Transverse colon (tissue), 4 donors: Measurements from ENCODE around the gene SESN1. TPM values are rescaled to one million over a fixed set of nuclear protein-coding genes. Genes with fewer than 3 reads are reported as not detected.

Experiments
- DNase-seq: peaks from one replicate; pipeline ENCODE4 v3.0.0-alpha.2; 2019
- H3K27ac ChIP-seq, 4 donors: fragments of 200-600 bp; sonication (generic); 2 replicates each; pipeline ENCODE4 v1.5.1; 2016 to 2018; ENCODE audit warnings: inconsistent platforms in 4 of 4
- H3K27me3 ChIP-seq: fragments of 200-600 bp; sonication (generic); 2 replicates; pipeline ENCODE4 v1.5.1; 2017; ENCODE audit warnings: inconsistent platforms
- H3K36me3 ChIP-seq, 4 donors: fragments of 200-600 bp; sonication (generic); 2 replicates each; pipeline ENCODE4 v1.5.1; 2017 to 2019; ENCODE audit warnings: inconsistent platforms in 4 of 4
- H3K4me1 ChIP-seq, 4 donors: fragments of 200-600 bp; sonication (generic); 2 replicates each; pipeline ENCODE4 v1.5.1; 2017 to 2020; ENCODE audit warnings: inconsistent platforms in 4 of 4
- H3K4me3 ChIP-seq, 4 donors: fragments of 200-600 bp; sonication (generic); 1 replicate in 1 of 4; 2 replicates in 3 of 4; pipeline versions ENCODE4 v1.5.1 to v1.6.1; 2017 to 2019; ENCODE audit warnings: inconsistent platforms in 4 of 4
- H3K9me3 ChIP-seq, 2 donors: fragments of 200-600 bp; sonication (generic); 2 replicates each; pipeline ENCODE4 v1.5.1; 2017 to 2019; ENCODE audit warnings: inconsistent platforms in 2 of 2
- CTCF ChIP-seq, 5 experiments: fragments of 200-600 bp in 3 of 5; fragments of 450-650 bp in 2 of 5; sonication (generic) in 3 of 5; IDR thresholded peaks; 1 replicate in 2 of 5; 2 replicates in 3 of 5; pipeline ENCODE4 v1.5.1; 2016 to 2017; ENCODE audit warnings: antibody characterized with exemption in 5 of 5, inconsistent platforms in 3 of 5, mild to moderate bottlenecking in 2 of 5, moderate library complexity in 1 of 5
- EP300 ChIP-seq: sonication (generic); formaldehyde crosslinking; IDR thresholded peaks from one replicate; pipeline ENCODE4 v1.6.1; 2017; ENCODE audit warnings: antibody characterized with exemption, low read depth
- POLR2A ChIP-seq: fragments of 450-650 bp; IDR thresholded peaks from one replicate; pipeline ENCODE4 v1.6.1; 2016; ENCODE audit warnings: antibody characterized with exemption, mild to moderate bottlenecking, moderate library complexity
- POLR2AphosphoS5 ChIP-seq, 3 donors: sonication (generic); formaldehyde crosslinking; IDR thresholded peaks; one replicate each; pipeline ENCODE4 v1.6.1; 2016; ENCODE audit warnings: antibody characterized with exemption in 3 of 3
- WGBS, 2 donors: methylation state at CpG; one replicate each; pipeline ENCODE4 v1.1.5; 2018; ENCODE audit warnings: low coverage in 1 of 2; 5-methylcytosine and 5-hydroxymethylcytosine counted together
- in situ Hi-C, 4 donors: fragments of 200-750 bp; cut with MboI; loops; one replicate each; pipeline versions ENCODE4 v1.15.0 to v1.15.1; 2017; ENCODE audit warnings: low sequenced_read_pairs in 3 of 4, low pct_ligation_motif_present in 1 of 4, low pct_unique_long_range_greater_than_20kb in 1 of 4
- intact Hi-C: fragments of 100-400 bp; cut with DNase I; formaldehyde crosslinking; loops from one replicate; pipeline ENCODE4 v1.15.1; 2023; ENCODE audit warnings: low total_unique reads
- total RNA-seq, 4 donors: library from RNA; depleted of rRNA; stranded (reverse); fragments of >200 nt; gene quantifications; one replicate each; pipeline ENCODE4 v1.1.0, GENCODE V29; 2016

Gene SESN1
- total RNA-seq, 4 donors from 2014 or later = 43.1 to 73.4 (median 48.7) TPM

- no peaks in the 10 kb centered on the region for H3K36me3 ChIP-seq
- intact Hi-C loops (no loop called here), in situ Hi-C loops (loop anchor here in 2 of 4 donors (25.0 kb wide), 2 partner anchors 147 to 222 kb away; partner anchors contain the start of gene ARMC2 (in 1 of the 2))
- TF ChIP-seq POLR2A (no peak), POLR2AphosphoS5 (IDR thresholded peaks at IDR 0.05) (peak in 1 of 3 donors; percentile 28), EP300 (no peak), CTCF (IDR thresholded peaks at IDR 0.05) (no peak)
- no peak for DNase-seq
- no peak overlapping the region for H3K4me3 ChIP-seq
- peak overlapping the region; percentile 14 to 61 (median 41) for H3K27ac ChIP-seq
- peaks cover 14 to 36% (median 30%) of the 10 kb centered on the region in 4 donors for H3K4me1 ChIP-seq
- no peaks in the 10 kb centered on the region for H3K9me3 ChIP-seq
- WGBS, 2 donors = 55 to 65% methylated on average over 3 of the region's 3 CpGs
- H3K27me3 ChIP-seq = no peaks in the 10 kb centered on the region
Measured at GRCh38 chr6:109059153-109059552, 35.5 kb downstream of the SESN1 start.

GRCh38 chr6:109058620-109059019 is 36.0 kb downstream of the SESN1 start:
- H3K4me3 ChIP-seq = no peak overlapping the region
- 40 to 55% methylated on average over 2 of the region's 2 CpGs for WGBS, 2 donors
- H3K4me1 ChIP-seq = peaks cover 14 to 36% (median 30%) of the 10 kb centered on the region in 4 donors
- intact Hi-C loops (no loop called here), in situ Hi-C loops (loop anchor here in 2 of 4 donors (25.0 kb wide), 2 partner anchors 146 to 221 kb away; partner anchors contain the start of gene ARMC2 (in 1 of the 2))
- H3K27ac ChIP-seq = peak overlapping the region in 2 of 4 donors; percentile 58 to 61
- DNase-seq = no peak
- H3K9me3 ChIP-seq = no peaks in the 10 kb centered on the region
- H3K27me3 ChIP-seq = no peaks in the 10 kb centered on the region
- TF ChIP-seq CTCF (IDR thresholded peaks at IDR 0.05) = no peak
- no peak for TF ChIP-seq POLR2AphosphoS5 (IDR thresholded peaks at IDR 0.05)
- H3K36me3 ChIP-seq = no peaks in the 10 kb centered on the region

GRCh38 chr6:109056661-109057060 is 38.0 kb downstream of the SESN1 start:
- intact Hi-C loops = no loop called here
- in situ Hi-C loops = loop anchor here in 2 of 4 donors (25.0 kb wide), 2 partner anchors 144 to 219 kb away; partner anchors contain the start of gene ARMC2 (in 1 of the 2)
- Histone ChIP-seq H3K9me3 (no peaks in the 10 kb centered on the region), H3K36me3 (no peaks in the 10 kb centered on the region), H3K4me1 (peaks cover 22 to 41% (median 29%) of the 10 kb centered on the region in 4 donors), H3K4me3 (no peak overlapping the region), H3K27ac (no peak overlapping the region), H3K27me3 (no peaks in the 10 kb centered on the region)
- DNase-seq = no peak
- no peak for TF ChIP-seq CTCF (IDR thresholded peaks at IDR 0.05)
- TF ChIP-seq POLR2A = no peak
- no peak for TF ChIP-seq POLR2AphosphoS5 (IDR thresholded peaks at IDR 0.05)
- TF ChIP-seq EP300 = no peak

GRCh38 chr6:109055771-109056235 is 38.8 kb downstream of the SESN1 start:
- intact Hi-C loops = no loop called here
- 86 to 87% methylated on average over 1 of the region's 1 CpG for WGBS, 2 donors
- H3K4me3 ChIP-seq = no peak overlapping the region
- no peaks in the 10 kb centered on the region for H3K9me3 ChIP-seq
- DNase-seq = no peak
- H3K27me3 ChIP-seq = no peaks in the 10 kb centered on the region
- peaks cover 22 to 41% (median 28%) of the 10 kb centered on the region in 4 donors for H3K4me1 ChIP-seq
- no peak overlapping the region for H3K27ac ChIP-seq
- in situ Hi-C loops = loop anchor here in 2 of 4 donors (25.0 kb wide), 2 partner anchors 144 to 219 kb away; partner anchors contain the start of gene ARMC2 (in 1 of the 2)
- TF ChIP-seq POLR2A = no peak
- no peaks in the 10 kb centered on the region for H3K36me3 ChIP-seq

GRCh38 chr6:109053336-109053735 is 41.3 kb downstream of the SESN1 start:
- intact Hi-C loops = no loop called here
- Histone ChIP-seq H3K27ac (no peak overlapping the region), H3K27me3 (no peaks in the 10 kb centered on the region), H3K36me3 (no peaks in the 10 kb centered on the region), H3K9me3 (peaks cover 0 to 2% of the 10 kb centered on the region in 2 donors), H3K4me3 (no peak overlapping the region), H3K4me1 (peaks cover 5 to 22% (median 11%) of the 10 kb centered on the region in 4 donors)
- WGBS, 2 donors = 92 to 95% methylated on average over 2 of the region's 2 CpGs
- no peak for TF ChIP-seq CTCF (IDR thresholded peaks at IDR 0.05)
- TF ChIP-seq EP300 = no peak
- TF ChIP-seq POLR2A = no peak
- no peak for TF ChIP-seq POLR2AphosphoS5 (IDR thresholded peaks at IDR 0.05)
- in situ Hi-C loops = loop anchor here in 2 of 4 donors (25.0 kb wide), 2 partner anchors 141 to 216 kb away; partner anchors contain the start of gene ARMC2 (in 1 of the 2)
- no peak for DNase-seq
